Measurements from ENCODE around the gene DNASE1L1.

The DNASE1L1 gene

GRCh38 chrX:154409222-154409871, at the start of gene DNASE1L1:
Gene DNASE1L1, minus strand, starts transcription at chrX:154409254. Its CDS starts 3,686 bp downstream, at chrX:154405568.
- DNase-seq, result peak; percentile 76 to 89

GRCh38 chrX:154458116-154458953, 49.3 kb upstream of the DNASE1L1 start, which contains the start of gene PLXNA3:
Gene PLXNA3, plus strand, starts transcription at chrX:154458281. Its CDS starts 1,903 bp downstream, at chrX:154460184.
- DNase-seq, result peak in 1 of 2 donors; percentile 31

GRCh38 chrX:154457491-154458115, 48.5 kb upstream of the DNASE1L1 start:
- DNase-seq, result peak; percentile 8 to 12

GRCh38 chrX:154452823-154453222, 43.8 kb upstream of the DNASE1L1 start:
- no peak for DNase-seq

GRCh38 chrX:154450312-154450711, 41.3 kb upstream of the DNASE1L1 start:
- no peak for DNase-seq

- no peak for DNase-seq
Measured at GRCh38 chrX:154449618-154450017, 40.6 kb upstream of the DNASE1L1 start.

- no peak for DNase-seq
Measured at GRCh38 chrX:154448484-154448883, 39.4 kb upstream of the DNASE1L1 start.

GRCh38 chrX:154446430-154446829, 37.4 kb upstream of the DNASE1L1 start:
- DNase-seq, result no peak

- DNase-seq, result no peak
Measured at GRCh38 chrX:154445776-154446175, 36.7 kb upstream of the DNASE1L1 start.

GRCh38 chrX:154444755-154445246, 35.7 kb upstream of the DNASE1L1 start:
- no peak for DNase-seq

GRCh38 chrX:154443992-154444754, 35.1 kb upstream of the DNASE1L1 start, which contains the start of gene FAM50A:
Gene FAM50A, plus strand, starts transcription at chrX:154444141. Its CDS starts 95 bp downstream, at chrX:154444236.
- peak; percentile 56 to 60 for DNase-seq

- no peak for DNase-seq
Measured at GRCh38 chrX:154443479-154443910, 34.4 kb upstream of the DNASE1L1 start.

- DNase-seq, result no peak
Measured at GRCh38 chrX:154441984-154442707, 33.1 kb upstream of the DNASE1L1 start.

GRCh38 chrX:154441564-154441963, 32.5 kb upstream of the DNASE1L1 start:
- DNase-seq, result no peak

GRCh38 chrX:154440623-154441357, 31.7 kb upstream of the DNASE1L1 start:
- DNase-seq, result no peak

GRCh38 chrX:154439841-154440240, 30.8 kb upstream of the DNASE1L1 start:
- no peak for DNase-seq

- DNase-seq, result no peak
Measured at GRCh38 chrX:154437971-154438893, 29.2 kb upstream of the DNASE1L1 start.

- DNase-seq, result peak; percentile 19 to 29
Measured at GRCh38 chrX:154436983-154437752, 28.1 kb upstream of the DNASE1L1 start, which contains the start of gene GDI1. Gene GDI1, plus strand, starts transcription at chrX:154437154. Its CDS starts 101 bp downstream, at chrX:154437255.
